Mesenteric fat pad (tissue), 1 donor: Measurements from ENCODE around the gene PACSIN2. TPM values are rescaled to one million over a fixed set of nuclear protein-coding genes. Genes with fewer than 3 reads are reported as not detected.

Experiments
- DNase-seq: peaks from one replicate; pipeline ENCODE4 v3.0.0-alpha.2; 2020; ENCODE audit warnings: low spot score
- total RNA-seq: library from RNA; stranded (reverse); fragmentation: NEBNext Ultra II Directional; extraction: Animal tissue kit (Norgen Biotek cat#: 25700); gene quantifications from one replicate; pipeline ENCODE4 v1.2.1, GENCODE V29; 2021
- donor health status: DM: yes; HTN: yes; CAD: no.

The PACSIN2 gene
- total RNA-seq, 1 donor from 2014 or later, result 52.2 TPM

DNA sequence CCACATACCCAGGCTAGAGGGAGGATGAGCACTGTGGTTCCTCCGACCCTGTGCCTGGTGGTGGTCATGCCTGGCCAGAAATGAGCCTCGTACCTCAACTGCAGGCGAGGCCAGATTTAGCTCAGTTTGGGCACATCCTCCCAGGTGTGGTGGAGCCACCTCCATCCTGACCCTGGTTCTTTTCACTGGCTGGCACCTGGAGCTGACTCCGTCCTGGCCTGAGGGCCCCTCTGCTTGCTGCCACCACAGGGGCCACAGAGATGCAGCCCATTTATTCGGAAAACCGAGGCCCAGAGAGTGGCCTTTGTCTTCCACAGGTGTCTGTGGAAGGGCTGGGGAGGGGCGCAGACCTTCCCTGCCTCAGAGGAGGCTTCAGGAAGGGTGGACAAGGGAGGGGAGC is 148.8 kb downstream of the PACSIN2 start:
- DNase-seq, result no peak

DNA sequence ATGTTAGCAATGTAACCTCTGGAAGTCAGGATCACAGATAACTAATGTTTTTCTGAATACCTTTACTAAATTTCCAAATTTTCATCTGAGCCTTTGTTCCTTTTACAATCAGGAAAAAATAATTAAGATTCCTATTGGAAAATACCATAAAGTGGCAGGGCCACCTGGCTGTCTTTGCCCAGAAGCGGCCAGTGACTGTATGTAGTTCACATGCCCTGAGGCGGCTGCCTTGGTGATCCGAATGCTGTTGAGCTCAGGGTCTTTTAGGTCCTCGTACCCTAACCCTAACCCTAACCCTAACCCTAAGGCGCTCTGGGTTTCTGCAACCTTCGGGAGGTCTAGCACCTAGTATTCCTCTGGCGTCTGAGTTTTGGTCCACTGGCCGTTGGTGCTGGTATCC is 149.4 kb downstream of the PACSIN2 start:
- no peak for DNase-seq

DNA sequence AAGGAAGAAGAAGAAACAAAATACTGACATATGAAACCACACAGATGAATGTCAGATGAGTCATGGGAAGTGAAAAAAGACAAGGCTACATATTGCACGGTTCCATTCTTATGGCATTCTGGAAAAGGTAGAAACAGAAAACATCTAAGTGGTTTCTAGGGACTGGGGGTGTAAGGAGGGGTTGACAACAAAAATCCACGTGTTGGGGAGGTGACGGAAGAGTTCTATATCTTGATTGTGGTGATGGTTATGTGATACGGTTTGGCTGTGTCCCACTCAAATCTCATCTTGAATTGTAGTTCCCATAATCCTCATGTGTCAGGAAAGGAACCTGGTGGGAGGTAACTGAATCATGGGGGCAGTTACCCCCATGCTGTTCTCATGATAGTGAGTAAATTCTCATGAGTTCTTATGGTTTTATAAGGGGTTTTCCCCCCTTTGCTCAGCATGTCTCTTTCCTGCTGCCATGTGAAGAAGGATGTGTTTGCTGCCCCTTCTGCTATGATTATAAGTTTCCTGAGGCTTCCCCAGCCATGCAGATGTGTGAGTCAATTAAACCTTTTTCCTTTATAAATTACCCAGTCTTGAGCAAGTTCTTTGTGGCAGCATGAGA is 151.5 kb downstream of the PACSIN2 start:
- no peak for DNase-seq

DNA sequence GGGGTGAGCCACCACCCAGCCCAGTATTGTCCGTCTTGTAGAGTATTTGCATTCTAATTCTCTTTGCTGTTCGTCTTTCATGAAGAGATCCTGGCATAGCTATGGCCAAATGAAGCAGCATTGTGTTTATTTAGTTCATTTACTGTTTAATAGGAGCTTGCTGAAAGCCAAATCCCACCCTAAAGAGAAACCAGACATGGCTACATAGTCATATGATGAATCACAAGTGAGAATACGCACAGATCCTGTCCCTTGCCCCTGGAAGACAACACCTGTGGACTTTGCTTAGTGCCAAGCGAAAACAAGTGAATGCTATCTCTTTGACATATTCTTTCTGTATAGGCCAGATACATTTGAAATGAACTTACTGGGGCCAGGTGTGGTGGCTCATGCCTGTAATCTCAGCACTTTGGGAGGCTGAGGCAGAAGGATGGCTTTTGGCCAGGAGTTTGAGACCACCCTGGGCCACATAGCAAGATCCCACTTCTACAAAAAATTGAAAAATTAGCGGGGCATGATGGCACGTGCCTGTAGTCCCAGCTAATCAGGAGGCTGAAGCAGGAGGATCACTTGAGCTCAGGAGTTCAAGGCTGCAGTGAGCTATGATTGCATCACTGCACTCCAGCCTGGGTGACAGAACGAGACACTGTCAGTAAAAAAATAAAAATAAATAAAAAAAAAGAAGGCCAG is 152.8 kb downstream of the PACSIN2 start:
- DNase-seq, result no peak

DNA sequence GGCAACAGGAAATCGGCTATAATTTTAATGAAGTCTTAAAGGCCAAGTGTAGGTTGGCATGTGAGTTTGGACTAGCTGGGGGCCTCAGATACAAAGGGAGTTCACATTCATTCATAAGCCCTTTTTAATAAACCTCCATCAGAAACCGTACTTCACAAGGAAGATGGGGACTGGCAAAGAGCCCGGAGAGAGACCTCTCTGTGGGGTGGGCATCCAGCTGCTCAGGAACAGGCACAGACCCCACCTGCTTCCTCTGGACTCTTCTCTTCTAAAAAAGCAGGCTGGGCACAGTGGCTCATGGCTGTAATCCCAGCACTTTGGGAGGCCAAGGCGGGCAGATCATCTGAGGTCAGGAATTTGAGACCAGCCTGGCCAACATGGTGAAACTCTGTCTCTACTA is 154.0 kb downstream of the PACSIN2 start:
- no peak for DNase-seq

DNA sequence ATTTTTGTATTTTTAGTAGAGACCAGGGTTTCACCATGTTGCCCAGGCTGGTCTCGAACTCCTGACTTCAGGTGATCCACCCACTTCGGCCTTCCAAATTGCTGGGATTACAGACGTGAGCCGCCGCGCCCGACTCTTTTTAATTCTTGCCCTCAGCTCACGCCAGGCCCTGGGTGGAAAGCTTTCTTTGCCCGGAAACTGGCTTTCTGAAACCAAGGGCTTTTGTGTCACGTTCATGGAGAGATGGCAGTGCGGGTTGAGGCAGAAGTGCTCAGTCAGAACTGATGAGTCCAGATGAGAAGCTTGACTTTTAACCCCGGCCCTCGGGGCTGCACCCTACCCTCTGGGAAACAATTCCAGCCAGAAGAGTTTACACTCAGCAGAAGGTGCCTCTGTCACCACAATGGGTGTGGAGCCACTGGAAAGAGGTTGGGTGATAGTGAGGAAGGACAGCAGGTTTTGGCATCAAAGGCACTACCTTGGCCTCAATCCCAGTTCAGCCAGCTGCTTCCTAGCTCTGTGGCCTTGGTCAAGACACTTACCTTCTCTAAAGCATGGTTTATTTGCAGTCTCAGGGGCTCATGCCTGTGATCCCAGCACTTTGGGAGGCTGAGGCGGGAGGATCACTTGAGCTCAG is 157.0 kb downstream of the PACSIN2 start:
- DNase-seq, result no peak

DNA sequence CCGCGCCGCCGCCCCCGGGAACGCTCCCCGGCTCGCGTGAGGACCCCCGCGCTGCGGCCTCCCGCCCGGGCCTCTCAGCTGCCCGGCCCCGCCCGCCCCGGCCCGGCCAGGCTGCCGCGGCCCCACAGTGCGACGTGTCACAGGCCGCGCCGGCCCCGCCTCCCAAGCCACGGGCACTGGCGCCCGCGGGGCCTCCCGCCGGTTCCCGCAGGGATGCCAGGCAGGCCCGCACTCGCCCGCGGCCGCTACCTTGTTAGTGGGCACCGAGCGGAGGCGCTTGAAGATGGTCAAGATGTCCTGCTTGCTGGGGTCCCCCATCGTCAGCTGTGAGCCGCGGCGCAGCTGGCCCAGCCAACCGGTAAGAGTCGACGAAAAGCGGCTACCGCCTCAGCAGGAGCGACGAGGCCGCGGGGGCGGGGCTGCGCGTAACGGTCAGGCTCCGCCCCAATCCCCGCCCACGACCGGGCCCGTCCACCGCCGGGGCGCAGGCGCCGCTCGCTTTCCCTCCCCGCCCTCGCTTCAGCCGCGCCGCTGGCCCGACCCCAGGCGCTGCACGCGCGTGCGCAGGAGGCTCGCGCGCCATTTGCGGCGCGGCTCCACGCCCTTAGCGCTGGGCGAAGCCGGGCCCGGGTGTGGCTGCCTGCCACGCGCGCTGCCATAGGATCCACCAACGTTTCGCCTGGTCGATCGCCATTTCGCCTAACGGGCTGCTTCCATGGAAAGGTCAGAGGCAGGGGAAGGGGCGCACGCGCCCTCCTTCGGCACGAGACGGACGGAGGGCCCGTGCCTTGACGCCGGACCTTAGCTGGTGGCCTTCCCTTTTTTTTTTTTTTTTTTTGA is 157.9 kb downstream of the PACSIN2 start, which contains the start of gene ARFGAP3:
ARFGAP3 (minus strand) TSS at position 409 of the 840 bp plus-strand sequence; CDS start at position 318, 91 bp downstream.
- DNase-seq, result peak; percentile 99

DNA sequence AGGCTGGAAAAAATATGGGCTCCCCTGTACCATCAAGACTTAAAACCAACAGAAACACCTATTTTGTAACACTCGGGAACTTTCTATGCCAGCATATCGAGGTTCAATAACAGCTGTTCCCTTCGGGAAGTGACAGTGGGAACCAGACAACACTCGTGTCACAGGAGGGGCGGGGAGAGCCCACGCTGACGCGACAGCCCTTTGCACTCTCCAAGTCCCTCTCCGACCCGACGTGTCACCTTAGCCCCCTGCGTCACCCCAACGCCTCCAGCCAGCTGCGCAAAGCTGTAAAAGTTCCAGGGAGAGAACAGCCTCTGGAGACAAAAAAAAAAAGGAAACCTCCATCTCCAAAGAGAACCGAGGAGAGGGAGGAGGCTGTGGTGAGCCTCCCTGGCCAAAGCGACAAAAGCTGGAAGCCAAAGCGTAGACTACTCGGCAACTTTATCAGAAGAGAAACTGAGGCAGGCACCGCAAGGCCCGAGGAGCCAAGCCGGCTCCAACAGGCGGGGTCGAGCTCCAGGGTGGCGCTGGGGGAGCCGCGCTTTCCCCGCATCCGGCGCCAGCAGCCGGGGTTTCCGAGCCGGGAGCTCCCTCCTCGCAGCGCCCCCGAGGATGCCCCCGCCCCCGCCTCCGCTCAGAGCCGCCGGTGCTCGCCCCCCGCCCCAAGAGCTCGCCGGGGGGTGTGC is 158.6 kb downstream of the PACSIN2 start:
- DNase-seq, result no peak

DNA sequence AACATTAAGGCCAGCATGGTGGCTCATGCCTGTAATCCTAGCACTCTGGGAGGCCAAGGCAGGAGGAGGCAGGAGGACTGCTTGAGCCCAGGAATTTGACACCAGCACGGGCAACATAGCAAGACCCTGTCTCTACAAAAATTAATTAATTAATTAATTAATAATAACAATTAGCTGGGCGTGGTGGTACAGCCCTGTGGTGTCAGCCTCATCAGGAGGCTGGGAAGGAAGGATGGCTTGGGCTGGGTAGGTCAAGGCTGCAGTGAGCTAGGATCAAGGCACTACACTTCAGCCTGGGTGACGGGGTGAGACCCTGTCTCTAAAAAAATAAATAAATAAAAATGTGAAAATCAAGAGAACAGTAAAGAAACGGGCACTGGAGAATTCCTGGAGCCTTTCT is 159.2 kb downstream of the PACSIN2 start:
- no peak for DNase-seq

DNA sequence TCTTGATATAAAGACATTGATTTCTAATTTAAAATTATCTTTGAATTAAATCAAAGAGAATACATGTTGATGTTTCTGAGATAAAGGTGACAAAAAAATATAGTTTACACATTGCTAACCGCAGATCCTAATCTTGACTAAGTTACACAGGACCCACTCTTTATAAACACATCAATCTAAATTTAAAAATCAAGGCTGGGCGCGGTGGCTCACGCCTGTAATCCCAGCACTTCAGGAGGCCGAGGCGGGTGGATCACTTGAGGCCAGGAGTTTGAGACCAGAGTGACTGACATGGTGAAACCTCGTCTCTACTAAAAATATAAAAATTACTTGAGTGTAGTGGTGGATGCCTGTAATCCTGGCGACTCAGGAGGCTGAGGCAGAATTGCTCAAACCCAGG is 159.7 kb downstream of the PACSIN2 start:
- no peak for DNase-seq

DNA sequence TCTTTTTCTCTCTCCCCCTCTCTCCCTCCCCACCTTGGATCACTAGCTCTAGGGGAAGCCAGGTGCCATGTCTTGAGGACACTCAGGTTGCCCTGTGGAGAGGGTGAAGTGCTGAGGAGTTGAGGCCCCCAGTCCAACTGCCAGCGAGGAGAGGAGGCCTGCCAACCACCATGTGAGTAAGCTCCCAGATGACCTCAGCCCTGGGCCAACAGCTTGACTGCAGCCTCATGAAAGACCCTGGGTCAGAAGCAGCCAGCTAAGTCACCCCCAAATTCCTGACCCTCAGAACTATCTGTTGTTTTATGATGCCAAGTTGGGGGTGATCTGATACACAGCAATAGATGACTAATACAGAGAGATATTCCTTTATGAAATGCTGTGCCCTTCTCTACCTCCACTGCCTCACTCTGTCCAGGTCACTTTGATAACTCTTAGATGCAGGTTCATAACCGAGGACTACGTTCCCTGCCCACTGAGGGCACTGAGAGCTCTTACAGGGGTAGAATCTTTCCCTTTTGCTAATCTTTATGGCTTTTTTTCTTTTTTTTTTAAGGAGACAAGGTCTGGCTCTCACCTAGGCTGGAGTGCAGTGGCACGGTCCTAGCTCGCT is 165.9 kb downstream of the PACSIN2 start:
- DNase-seq, result no peak

DNA sequence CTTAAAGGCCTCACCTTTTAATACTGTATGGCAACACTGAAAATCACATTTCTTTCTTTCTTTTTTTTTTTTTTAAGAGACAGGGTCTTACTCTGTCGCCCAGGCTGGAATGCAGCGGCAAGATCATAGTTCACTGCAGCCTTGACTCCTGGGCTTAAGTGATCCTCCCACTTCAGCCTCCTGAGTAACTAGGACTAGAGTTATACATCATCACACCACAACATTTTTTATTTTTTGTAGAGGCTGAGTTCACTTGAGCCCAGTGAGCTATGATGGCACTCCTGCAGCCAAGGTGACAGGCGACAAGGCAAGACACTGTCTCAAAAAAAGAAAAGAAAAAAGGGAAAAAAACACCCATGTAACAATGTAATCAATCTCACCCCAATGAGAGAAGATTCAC is 167.8 kb downstream of the PACSIN2 start:
- no peak for DNase-seq

DNA sequence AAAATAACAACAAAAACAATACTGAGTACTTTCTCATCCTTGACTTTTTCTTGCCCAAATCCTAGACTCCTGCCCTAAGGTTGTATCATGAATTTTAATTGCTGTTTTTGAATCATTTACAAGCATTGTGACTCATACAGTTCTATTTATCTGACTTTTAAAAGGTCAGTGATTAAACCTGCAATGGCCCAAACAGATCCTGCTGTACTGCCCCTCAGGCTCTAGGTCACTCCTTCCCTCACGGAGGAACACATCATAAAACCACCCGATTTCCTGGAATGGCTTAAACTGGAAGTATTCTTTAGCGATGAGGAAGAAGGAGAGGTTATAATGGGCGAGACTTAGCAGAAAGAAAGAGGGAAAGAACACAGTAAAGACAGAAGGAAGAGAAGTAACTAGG is 170.2 kb downstream of the PACSIN2 start:
- no peak for DNase-seq

DNA sequence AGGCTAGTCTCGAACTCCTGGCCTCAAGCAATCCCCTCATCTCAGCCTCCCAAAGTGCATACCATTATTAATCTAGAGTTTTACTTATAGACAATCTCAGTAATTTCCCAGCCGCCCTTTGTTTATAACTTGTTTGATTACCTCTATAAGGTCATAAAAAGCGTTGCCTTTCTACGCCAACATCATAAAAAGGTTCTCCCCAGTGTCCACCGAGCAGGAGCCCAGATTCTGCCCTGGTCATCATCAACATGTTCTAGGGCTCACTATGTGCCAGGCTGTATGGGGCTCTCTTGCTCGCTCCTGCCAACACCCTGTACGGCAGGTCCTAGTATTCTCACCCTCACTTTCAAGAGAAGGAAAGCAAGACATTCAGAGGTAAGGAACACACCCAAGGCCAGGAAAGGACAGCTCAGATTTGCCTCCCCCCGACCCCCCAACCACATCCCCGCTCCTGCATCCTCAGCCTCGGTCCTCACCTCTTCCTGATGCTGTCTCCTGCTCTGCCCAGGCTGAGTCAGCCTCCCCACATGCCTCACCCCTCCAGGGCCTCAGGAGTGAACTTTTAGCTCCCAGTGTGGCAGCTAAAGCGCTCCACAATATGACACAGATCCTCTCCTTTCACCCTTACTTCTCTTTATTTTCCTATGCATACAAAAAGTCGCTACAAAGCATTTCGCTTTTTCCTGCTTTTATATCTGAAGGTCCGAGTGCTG is 172.1 kb downstream of the PACSIN2 start:
- peak; percentile 12 for DNase-seq

DNA sequence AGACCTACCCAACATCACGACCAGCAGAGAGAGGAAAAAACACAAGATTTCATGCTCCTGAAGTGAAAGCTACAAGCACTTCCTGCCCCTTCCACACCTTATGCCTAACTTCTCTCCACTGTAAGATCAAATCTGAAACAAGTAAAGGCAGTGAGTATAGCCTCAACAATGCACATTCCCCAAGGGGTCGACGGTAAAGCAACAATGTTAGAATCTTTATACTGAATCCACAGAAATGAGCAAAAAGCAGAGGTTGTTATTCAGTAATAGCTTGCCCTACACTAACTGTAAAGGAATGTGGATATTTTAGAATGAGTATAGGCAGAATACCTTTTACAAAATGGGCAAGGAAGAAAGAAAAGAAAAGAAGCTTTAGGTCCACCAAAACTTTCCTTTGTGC is 173.5 kb downstream of the PACSIN2 start:
- no peak for DNase-seq

DNA sequence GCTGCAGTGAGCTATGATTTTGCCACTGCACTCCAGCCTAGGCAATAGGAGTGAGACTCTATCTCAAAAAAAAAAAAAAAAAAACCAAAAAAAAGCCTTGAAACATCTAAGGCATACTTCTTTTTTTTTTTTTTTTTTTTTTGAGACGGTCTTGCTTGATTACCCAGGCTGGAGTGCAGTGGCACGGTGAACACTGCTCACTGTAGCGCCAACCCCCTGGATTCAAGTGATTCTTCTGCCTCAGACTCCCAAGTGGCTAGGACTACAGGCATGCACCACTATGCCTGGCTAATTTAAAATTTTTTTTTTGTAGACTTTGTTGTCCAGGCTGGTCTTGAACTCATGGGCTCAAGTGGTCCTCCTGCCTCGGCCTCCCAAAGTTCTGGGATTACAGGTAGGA is 177.4 kb downstream of the PACSIN2 start:
- peak; percentile 8 for DNase-seq

DNA sequence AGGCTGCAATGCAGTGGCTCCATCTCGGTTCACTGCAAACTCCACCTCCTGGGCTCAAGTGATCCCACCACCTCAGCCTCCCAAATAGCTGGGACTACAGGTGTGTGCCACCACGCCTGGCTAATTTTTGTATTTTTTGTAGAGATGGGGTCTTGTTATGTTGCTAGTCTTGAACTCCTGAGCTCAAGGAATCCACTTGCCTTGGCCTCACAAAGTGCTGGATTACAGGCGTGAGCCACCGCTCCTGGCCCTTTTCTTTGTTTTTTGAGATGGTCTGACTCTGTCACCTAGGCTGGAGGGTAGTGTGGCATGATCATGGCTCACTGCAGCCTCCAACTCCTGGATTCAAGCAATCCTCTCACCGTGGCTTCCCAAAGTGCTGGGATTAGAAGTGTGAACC is 178.9 kb downstream of the PACSIN2 start:
- DNase-seq, result peak; percentile 62

DNA sequence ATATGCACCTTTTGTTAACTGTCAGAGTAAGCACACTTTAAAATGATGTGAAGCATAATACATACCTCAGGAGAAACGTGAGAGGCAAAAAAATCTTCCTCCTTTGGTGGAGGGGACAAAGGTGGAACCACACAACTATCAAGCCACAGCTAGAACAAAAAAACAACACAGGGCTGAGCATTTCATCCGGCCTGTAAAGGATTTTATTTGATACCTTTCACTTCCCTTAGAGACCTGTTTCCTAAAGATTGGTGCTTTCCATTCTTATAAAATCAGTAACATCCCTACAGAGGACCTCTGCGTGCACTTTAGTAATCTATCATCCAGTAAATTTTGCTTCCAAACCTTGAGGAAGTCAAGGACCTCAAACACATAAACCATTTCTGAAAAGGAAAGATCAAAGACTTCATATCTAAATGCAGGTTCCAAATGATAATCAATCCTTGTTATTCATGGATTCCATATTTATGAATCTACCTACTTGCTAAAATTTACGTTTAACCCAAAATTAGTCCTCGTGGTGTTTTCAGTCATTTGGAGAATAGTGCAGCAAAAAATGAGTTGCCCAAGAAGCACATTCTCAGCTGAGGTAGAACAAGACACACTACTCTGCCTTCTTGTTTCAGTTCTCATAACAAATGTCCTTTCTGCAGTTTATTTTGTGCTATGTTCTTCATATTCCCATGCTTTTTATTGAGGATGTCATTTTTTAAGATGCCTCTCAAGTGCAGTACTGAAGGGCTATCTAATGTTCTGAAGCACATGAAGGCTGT is 180.6 kb downstream of the PACSIN2 start:
- DNase-seq, result no peak

DNA sequence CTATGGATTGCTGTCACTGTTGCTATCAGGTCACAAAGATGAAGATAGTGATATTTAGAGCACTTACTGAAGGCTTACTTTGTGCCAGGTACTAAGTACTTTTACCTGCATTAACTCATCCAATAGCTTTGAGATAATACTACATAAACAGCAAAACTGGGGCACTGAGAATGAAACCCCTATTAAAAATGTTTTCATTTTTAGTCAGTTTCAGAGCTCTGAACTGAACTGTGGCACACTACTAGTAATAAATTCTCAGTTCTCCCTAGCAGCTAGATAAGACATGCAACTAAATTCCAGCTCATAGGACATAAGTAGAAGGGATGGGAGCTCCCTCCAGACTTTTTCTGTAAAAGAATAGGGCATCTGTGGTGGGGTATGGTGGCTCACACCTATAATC is 181.8 kb downstream of the PACSIN2 start:
- DNase-seq, result no peak
